Colonic mucosa (tissue), 4 donors: ENCODE measurements around the gene CUX1. TPM values are rescaled to one million over a fixed set of nuclear protein-coding genes. Genes with fewer than 3 reads are reported as not detected.
"Not testable (repeated sequence)": the region's sequence is repeated elsewhere in the genome, so short reads cannot be mapped to it uniquely, and the experiment has no call there.

Experiments used
- DNase-seq: peaks from one replicate; pipeline ENCODE4 v3.0.0-alpha.2; 2020
- H3K27ac ChIP-seq: fragments of 200-600 bp; one replicate; pipeline ENCODE4 v1.8.0; 2021
- H3K27me3 ChIP-seq: fragments of 200-600 bp; one replicate; pipeline ENCODE4 v1.8.0; 2021
- H3K36me3 ChIP-seq: fragments of 200-600 bp; one replicate; pipeline ENCODE4 v1.8.0; 2021
- H3K4me1 ChIP-seq: fragments of 200-600 bp; one replicate; pipeline ENCODE4 v1.8.0; 2021; ENCODE audit warnings: mild to moderate bottlenecking
- H3K4me3 ChIP-seq: fragments of 200-600 bp; one replicate; pipeline ENCODE4 v1.8.0; 2021
- H3K9ac ChIP-seq, 2 donors: one replicate each; pipeline ENCODE4 v1.7.0; 2013; ENCODE audit warnings: control low read depth in 2 of 2, low read depth in 2 of 2, low read length in 2 of 2
- H3K9me3 ChIP-seq: fragments of 200-600 bp; one replicate; pipeline ENCODE4 v1.8.0; 2021
- CTCF ChIP-seq: fragments of 200-600 bp; IDR thresholded peaks from one replicate; pipeline ENCODE4 v1.8.0; 2022; ENCODE audit warnings: antibody characterized with exemption, mild to moderate bottlenecking
- intact Hi-C: fragments of 100-400 bp; cut with DNase I; formaldehyde crosslinking; loops from one replicate; pipeline ENCODE4 v1.14.1; 2022
- total RNA-seq, 2 donors: library from RNA; stranded (reverse); fragmentation: NEBNext Ultra II Directional in 1 of 2; extraction: Animal tissue kit (Norgen Biotek cat#: 25700) in 1 of 2; gene quantifications; one replicate each; pipeline ENCODE4 v1.2.1, GENCODE V29; 2021
- donor health status: healthy.
- donor health status: DM: no; HTN: no; CAD: no.
- donor health status: DM: no; HTN: no; CAD: no.

The CUX1 gene
- total RNA-seq, 2 donors from 2014 or later = 68.5 to 97.5 TPM

DNA sequence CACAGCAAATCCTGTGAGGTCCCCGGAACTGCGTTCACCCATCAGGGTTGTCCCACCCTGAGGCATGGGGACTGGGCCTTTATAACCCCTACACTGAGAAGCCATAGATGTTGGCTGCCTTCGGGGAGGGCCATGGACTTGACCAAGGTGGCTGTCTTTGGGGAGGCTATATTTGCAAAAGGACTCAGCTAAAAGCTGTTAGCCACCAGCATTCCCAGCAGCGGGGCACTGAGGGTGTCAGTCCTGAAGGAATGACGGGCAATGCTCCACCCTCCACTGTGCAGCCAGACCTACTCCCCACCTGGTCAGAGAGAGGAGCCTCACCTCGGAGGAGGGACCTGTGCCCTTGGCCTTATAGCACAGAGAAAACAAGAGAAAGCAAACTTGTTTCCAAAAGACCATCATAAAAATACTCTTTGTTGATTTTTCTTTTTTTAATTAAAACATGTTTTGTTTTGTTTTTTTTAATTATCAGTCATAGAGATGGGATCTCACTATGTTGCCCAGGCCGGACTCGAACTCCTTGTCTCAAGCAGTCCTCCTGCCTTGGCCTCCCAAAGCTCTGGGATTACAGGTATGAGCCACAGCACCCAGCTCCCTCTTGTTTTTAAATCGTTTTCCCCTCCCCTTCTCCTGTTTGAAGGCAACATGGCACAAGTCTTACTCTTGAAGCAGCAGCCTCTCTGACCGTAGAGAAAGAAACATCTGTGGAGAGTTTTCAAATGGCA is 26.7 kb upstream of the CUX1 start:
- intact Hi-C loops = no loop called here
- H3K9ac ChIP-seq = no peak overlapping the region
- DNase-seq = no peak
- H3K4me1 ChIP-seq = no peaks in the 10 kb centered on the region
- no peaks in the 10 kb centered on the region for H3K36me3 ChIP-seq
- no peaks in the 10 kb centered on the region for H3K9me3 ChIP-seq
- H3K27me3 ChIP-seq = no peaks in the 10 kb centered on the region
- TF ChIP-seq CTCF = no peak
- H3K4me3 ChIP-seq = no peak overlapping the region
- H3K27ac ChIP-seq = no peak overlapping the region

GRCh38 chr7:101792051-101792681 is 25.3 kb upstream of the CUX1 start:
- Histone ChIP-seq H3K27me3 (no peaks in the 10 kb centered on the region), H3K36me3 (no peaks in the 10 kb centered on the region), H3K9me3 (no peaks in the 10 kb centered on the region), H3K9ac (no peak overlapping the region), H3K4me1 (no peaks in the 10 kb centered on the region), H3K27ac (no peak overlapping the region), H3K4me3 (no peak overlapping the region)
- DNase-seq = no peak
- intact Hi-C loops = no loop called here
- no peak for TF ChIP-seq CTCF

DNA sequence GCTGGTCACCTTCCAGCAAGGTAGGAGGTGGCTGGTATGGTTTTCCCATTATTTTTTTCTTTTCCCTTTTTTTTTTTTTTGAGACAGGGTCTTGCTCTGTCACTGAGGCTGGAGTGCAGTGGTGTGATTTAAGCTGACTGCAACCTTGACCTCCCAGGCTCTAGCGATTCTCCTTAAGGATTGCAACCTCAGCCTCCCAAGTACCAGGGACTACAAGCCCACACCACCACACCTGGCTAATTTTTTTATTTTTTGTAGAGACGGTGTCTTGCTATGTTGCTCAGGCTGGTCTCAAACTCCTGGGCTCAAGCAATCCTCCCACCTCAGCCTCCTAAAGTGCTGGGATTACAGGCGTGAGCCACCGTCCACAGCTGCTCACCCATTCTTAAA is 24.7 kb upstream of the CUX1 start:
- H3K27ac ChIP-seq, DNase-seq, H3K36me3 ChIP-seq, H3K9me3 ChIP-seq, H3K4me1 ChIP-seq, H3K27me3 ChIP-seq, intact Hi-C loops, H3K4me3 ChIP-seq, H3K9ac ChIP-seq: not testable (repeated sequence)

GRCh38 chr7:101795461-101795860 is 22.0 kb upstream of the CUX1 start:
- H3K36me3 ChIP-seq = no peaks in the 10 kb centered on the region
- H3K27ac ChIP-seq = no peak overlapping the region
- no peak overlapping the region for H3K4me3 ChIP-seq
- H3K9me3 ChIP-seq = no peaks in the 10 kb centered on the region
- H3K4me1 ChIP-seq = no peaks in the 10 kb centered on the region
- no peak for DNase-seq
- H3K27me3 ChIP-seq = no peaks in the 10 kb centered on the region
- H3K9ac ChIP-seq = no peak overlapping the region
- intact Hi-C loops = no loop called here
- no peak for TF ChIP-seq CTCF

GRCh38 chr7:101798173-101798572 is 19.3 kb upstream of the CUX1 start:
- H3K36me3 ChIP-seq, H3K4me1 ChIP-seq, H3K27ac ChIP-seq, H3K27me3 ChIP-seq, intact Hi-C loops, H3K9me3 ChIP-seq, H3K9ac ChIP-seq, H3K4me3 ChIP-seq, DNase-seq: not testable (repeated sequence)

GRCh38 chr7:101803203-101804087 is 14.0 kb upstream of the CUX1 start:
- no peaks in the 10 kb centered on the region for H3K36me3 ChIP-seq
- no peak for TF ChIP-seq CTCF
- DNase-seq = no peak
- H3K27me3 ChIP-seq = no peaks in the 10 kb centered on the region
- H3K27ac ChIP-seq = no peak overlapping the region
- H3K4me1 ChIP-seq = no peaks in the 10 kb centered on the region
- H3K9ac ChIP-seq = no peak overlapping the region
- H3K4me3 ChIP-seq = no peak overlapping the region
- intact Hi-C loops = no loop called here
- no peaks in the 10 kb centered on the region for H3K9me3 ChIP-seq
